ENCODE measurements around the gene CPPED1.

CPPED1 gene

DNA sequence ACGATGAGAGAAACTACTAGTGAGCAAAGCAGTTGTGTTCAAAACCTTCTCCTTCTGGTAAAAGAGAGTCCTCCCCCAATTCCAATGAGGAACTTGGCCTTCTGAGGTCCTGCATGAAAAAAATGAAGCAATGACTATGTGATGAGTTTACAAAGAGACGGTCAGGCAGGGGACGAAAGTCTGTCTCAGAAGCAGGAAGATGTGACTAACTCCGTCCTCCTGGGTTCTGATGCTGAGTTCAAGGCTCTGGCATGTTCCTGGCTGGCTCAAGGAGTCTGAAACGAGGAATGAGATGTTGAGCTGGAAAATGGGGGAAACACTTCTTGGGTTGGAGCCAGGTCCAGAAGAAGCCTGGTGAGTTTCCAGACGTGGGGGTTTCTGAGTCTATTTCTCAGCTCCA is 129.6 kb downstream of the CPPED1 start:
- DNase-seq (ENCODE audit: insufficient read length, low spot score): no peak
- no peak for TF ChIP-seq POLR2AphosphoS5 (IDR thresholded peaks at IDR 0.05; ENCODE audit: low read depth, low read length)
- FAIRE-seq: no peak

DNA sequence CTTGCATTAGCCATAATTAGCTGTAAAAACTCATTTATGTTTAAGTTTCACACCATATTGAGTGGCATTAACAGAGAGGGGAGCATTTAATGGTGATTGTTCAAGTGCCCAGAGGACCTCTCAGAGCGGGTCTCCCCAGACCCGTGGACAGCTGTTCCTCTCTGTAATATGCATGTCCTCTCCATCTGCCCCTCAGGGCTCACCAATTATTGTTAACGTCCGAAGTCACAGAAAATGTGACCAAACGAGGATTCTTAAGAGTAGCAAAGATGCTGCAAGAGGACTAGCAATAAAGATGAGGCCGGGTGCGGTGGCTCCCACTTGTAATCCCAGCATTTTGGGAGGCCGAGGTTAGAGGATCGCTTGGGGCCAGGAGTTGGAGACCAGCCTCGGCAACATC is 130.2 kb downstream of the CPPED1 start:
- TF ChIP-seq POLR2AphosphoS5 (IDR thresholded peaks at IDR 0.05; ENCODE audit: low read depth, low read length): no peak
- TF ChIP-seq PAX5 (IDR thresholded peaks at IDR 0.05; ENCODE audit: insufficient read depth, low read length, severe bottlenecking): no peak
- no peak for TF ChIP-seq SPI1 (IDR thresholded peaks at IDR 0.05; ENCODE audit: low read depth, low read length)
- no peak for TF ChIP-seq POU2F2 (IDR thresholded peaks at IDR 0.05; ENCODE audit: low read depth, low read length)
- TF ChIP-seq TAF1 (IDR thresholded peaks at IDR 0.05; ENCODE audit: low read depth, low read length): no peak
- TF ChIP-seq POLR2A (IDR thresholded peaks at IDR 0.05; ENCODE audit: low read depth, low read length): no peak
- no peak for DNase-seq (ENCODE audit: insufficient read length, low spot score)
- FAIRE-seq: no peak

GRCh38 chr16:12672986-12673385 is 130.7 kb downstream of the CPPED1 start:
- no peak for TF ChIP-seq SPI1 (IDR thresholded peaks at IDR 0.05; ENCODE audit: low read depth, low read length)
- TF ChIP-seq PAX5 (IDR thresholded peaks at IDR 0.05; ENCODE audit: insufficient read depth, low read length, severe bottlenecking): no peak
- no peak for TF ChIP-seq TAF1 (IDR thresholded peaks at IDR 0.05; ENCODE audit: low read depth, low read length)
- TF ChIP-seq POU2F2 (IDR thresholded peaks at IDR 0.05; ENCODE audit: low read depth, low read length): no peak
- no peak for TF ChIP-seq POLR2A (IDR thresholded peaks at IDR 0.05; ENCODE audit: low read depth, low read length)
- TF ChIP-seq POLR2AphosphoS5 (IDR thresholded peaks at IDR 0.05; ENCODE audit: low read depth, low read length): no peak
- DNase-seq (ENCODE audit: insufficient read length, low spot score): no peak
- no peak for FAIRE-seq

DNA sequence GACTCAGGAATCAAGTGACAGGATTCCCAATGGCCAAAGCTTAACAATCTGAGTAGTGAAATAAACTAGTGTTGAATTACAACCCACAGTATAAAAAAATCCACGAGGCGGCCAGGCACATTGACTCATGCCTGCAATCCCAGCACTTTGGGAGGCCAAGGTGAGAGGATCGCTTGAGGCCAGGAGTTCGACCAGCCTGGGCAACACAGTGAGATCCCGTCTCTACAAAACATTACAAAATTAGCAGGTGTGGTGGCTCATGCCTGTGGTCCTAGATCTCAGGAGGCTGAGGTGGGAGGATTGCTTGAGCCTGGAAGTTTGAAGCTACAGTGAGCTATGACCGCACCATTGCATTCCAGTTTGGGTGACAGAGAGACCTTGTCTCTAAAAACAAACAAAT is 133.8 kb downstream of the CPPED1 start:
- no peak for FAIRE-seq

GRCh38 chr16:12667909-12668308 is 135.8 kb downstream of the CPPED1 start:
- DNase-seq (ENCODE audit: insufficient read length, low spot score): no peak
- no peak for FAIRE-seq
- no peak for TF ChIP-seq POLR2A (IDR thresholded peaks at IDR 0.05; ENCODE audit: low read depth, low read length)

More for the DNA sequence above, 133.8 kb downstream of the CPPED1 start:
- no peak for DNase-seq (ENCODE audit: insufficient read length, low spot score)
- TF ChIP-seq TAF1 (IDR thresholded peaks at IDR 0.05; ENCODE audit: low read depth, low read length) (no peak), POLR2AphosphoS5 (IDR thresholded peaks at IDR 0.05; ENCODE audit: low read depth, low read length) (no peak), PAX5 (IDR thresholded peaks at IDR 0.05; ENCODE audit: insufficient read depth, low read length, severe bottlenecking) (no peak), POU2F2 (IDR thresholded peaks at IDR 0.05; ENCODE audit: low read depth, low read length) (no peak), POLR2A (IDR thresholded peaks at IDR 0.05; ENCODE audit: low read depth, low read length) (no peak), SPI1 (IDR thresholded peaks at IDR 0.05; ENCODE audit: low read depth, low read length) (no peak)

GRCh38 chr16:12664164-12664733 is 139.4 kb downstream of the CPPED1 start:
- no peak for TF ChIP-seq POLR2A (IDR thresholded peaks at IDR 0.05; ENCODE audit: low read depth, low read length)
- no peak for TF ChIP-seq PAX5 (IDR thresholded peaks at IDR 0.05; ENCODE audit: insufficient read depth, low read length, severe bottlenecking)
- no peak for TF ChIP-seq SPI1 (IDR thresholded peaks at IDR 0.05; ENCODE audit: low read depth, low read length)
- TF ChIP-seq POU2F2 (IDR thresholded peaks at IDR 0.05; ENCODE audit: low read depth, low read length): no peak
- no peak for TF ChIP-seq TAF1 (IDR thresholded peaks at IDR 0.05; ENCODE audit: low read depth, low read length)
- no peak for TF ChIP-seq POLR2AphosphoS5 (IDR thresholded peaks at IDR 0.05; ENCODE audit: low read depth, low read length)
- no peak for FAIRE-seq

GRCh38 chr16:12661656-12662172 is 142.0 kb downstream of the CPPED1 start:
- TF ChIP-seq TAF1 (IDR thresholded peaks at IDR 0.05; ENCODE audit: low read depth, low read length): no peak
- TF ChIP-seq SPI1 (IDR thresholded peaks at IDR 0.05; ENCODE audit: low read depth, low read length): no peak
- TF ChIP-seq POLR2AphosphoS5 (IDR thresholded peaks at IDR 0.05; ENCODE audit: low read depth, low read length): no peak
- TF ChIP-seq PAX5 (IDR thresholded peaks at IDR 0.05; ENCODE audit: insufficient read depth, low read length, severe bottlenecking): no peak
- no peak for TF ChIP-seq POU2F2 (IDR thresholded peaks at IDR 0.05; ENCODE audit: low read depth, low read length)
- no peak for TF ChIP-seq POLR2A (IDR thresholded peaks at IDR 0.05; ENCODE audit: low read depth, low read length)
- no peak for DNase-seq (ENCODE audit: insufficient read length, low spot score)
- no peak for FAIRE-seq

More at GRCh38 chr16:12664164-12664733, 139.4 kb downstream of the CPPED1 start:
- DNase-seq (ENCODE audit: insufficient read length, low spot score): no peak

- FAIRE-seq (no peak), DNase-seq (ENCODE audit: insufficient read length, low spot score) (no peak)
- TF ChIP-seq POU2F2 (IDR thresholded peaks at IDR 0.05; ENCODE audit: low read depth, low read length) (no peak), TAF1 (IDR thresholded peaks at IDR 0.05; ENCODE audit: low read depth, low read length) (no peak), SPI1 (IDR thresholded peaks at IDR 0.05; ENCODE audit: low read depth, low read length) (no peak), POLR2AphosphoS5 (IDR thresholded peaks at IDR 0.05; ENCODE audit: low read depth, low read length) (no peak), POLR2A (IDR thresholded peaks at IDR 0.05; ENCODE audit: low read depth, low read length) (no peak), PAX5 (IDR thresholded peaks at IDR 0.05; ENCODE audit: insufficient read depth, low read length, severe bottlenecking) (no peak)
These were observed 143.8 kb downstream of the CPPED1 start for GRCh38 chr16:12659871-12660270.

GRCh38 chr16:12658506-12658905 is 145.2 kb downstream of the CPPED1 start:
- no peak for DNase-seq (ENCODE audit: insufficient read length, low spot score)
- TF ChIP-seq POU2F2 (IDR thresholded peaks at IDR 0.05; ENCODE audit: low read depth, low read length) (no peak), POLR2AphosphoS5 (IDR thresholded peaks at IDR 0.05; ENCODE audit: low read depth, low read length) (no peak), PAX5 (IDR thresholded peaks at IDR 0.05; ENCODE audit: insufficient read depth, low read length, severe bottlenecking) (no peak), POLR2A (IDR thresholded peaks at IDR 0.05; ENCODE audit: low read depth, low read length) (no peak), TAF1 (IDR thresholded peaks at IDR 0.05; ENCODE audit: low read depth, low read length) (no peak), SPI1 (IDR thresholded peaks at IDR 0.05; ENCODE audit: low read depth, low read length) (no peak)
- FAIRE-seq: no peak

- no peak for FAIRE-seq
- TF ChIP-seq TAF1 (IDR thresholded peaks at IDR 0.05; ENCODE audit: low read depth, low read length) (no peak), POU2F2 (IDR thresholded peaks at IDR 0.05; ENCODE audit: low read depth, low read length) (no peak)
- no peak for DNase-seq (ENCODE audit: insufficient read length, low spot score)
These were observed 148.2 kb downstream of the CPPED1 start for GRCh38 chr16:12655537-12655936.
